Mesenchymal stem cell (in vitro differentiated cells and primary cell): ENCODE results near the gene PLA2G2A.

Source experiments
- DNase-seq: peaks from one replicate; pipeline ENCODE4 v3.0.0-alpha.2; 2013
- H2AFZ ChIP-seq: one replicate; pipeline ENCODE4 v1.6.1; 2013; ENCODE audit warnings: low read depth, mild to moderate bottlenecking, control low read depth, inconsistent platforms, low read length, moderate library complexity
- H2AK5ac ChIP-seq: 2 replicates; pipeline ENCODE4 v1.6.1; 2013; ENCODE audit warnings: low read length, moderate library complexity, mild to moderate bottlenecking, inconsistent platforms; ENCODE audit not compliant: severe bottlenecking
- H2BK120ac ChIP-seq: one replicate; pipeline ENCODE4 v1.6.1; 2013; ENCODE audit warnings: low read depth, mild to moderate bottlenecking, inconsistent platforms, low read length, moderate library complexity
- H2BK12ac ChIP-seq, 2 experiments: one replicate each; pipeline ENCODE4 v1.6.1; 2013; ENCODE audit warnings: inconsistent platforms in 2 of 2, low read length in 2 of 2, mild to moderate bottlenecking in 2 of 2, moderate library complexity in 2 of 2, control low read depth in 1 of 2
- H2BK15ac ChIP-seq: one replicate; pipeline ENCODE4 v1.6.1; 2013; ENCODE audit warnings: mild to moderate bottlenecking, low read depth, inconsistent platforms; ENCODE audit not compliant: poor library complexity, severe bottlenecking
- H2BK5ac ChIP-seq: 2 replicates; pipeline ENCODE4 v1.6.1; 2013; ENCODE audit warnings: low read depth, mild to moderate bottlenecking, low read length, control low read depth, inconsistent platforms; ENCODE audit not compliant: poor library complexity, severe bottlenecking
- H3K14ac ChIP-seq, 2 experiments: one replicate each; pipeline ENCODE4 v1.6.1; 2013; ENCODE audit warnings: inconsistent platforms in 2 of 2, low read length in 2 of 2, control low read depth in 1 of 2, mild to moderate bottlenecking in 1 of 2, moderate library complexity in 1 of 2
- H3K18ac ChIP-seq, 2 experiments: one replicate each; pipeline ENCODE4 v1.6.1; 2013; ENCODE audit warnings: inconsistent platforms in 2 of 2, low read length in 2 of 2, control low read depth in 1 of 2, low read depth in 1 of 2, mild to moderate bottlenecking in 1 of 2
- H3K23ac ChIP-seq, 2 experiments: one replicate each; pipeline ENCODE4 v1.6.1; 2013; ENCODE audit warnings: inconsistent platforms in 2 of 2, low read length in 2 of 2, mild to moderate bottlenecking in 2 of 2, moderate library complexity in 2 of 2, control low read depth in 1 of 2
- H3K27ac ChIP-seq: 2 replicates; pipeline ENCODE4 v1.5.1; 2013; ENCODE audit warnings: mild to moderate bottlenecking, moderate library complexity, low read length, control low read depth, inconsistent platforms; ENCODE audit not compliant: poor library complexity, severe bottlenecking
- H3K27me3 ChIP-seq, 2 experiments: 2 replicates each; pipeline versions ENCODE4 v1.6.1 to v1.7.0; 2013; ENCODE audit warnings: low read length in 2 of 2, mild to moderate bottlenecking in 2 of 2, moderate library complexity in 2 of 2, control low read depth in 1 of 2, inconsistent platforms in 1 of 2; ENCODE audit not compliant: control insufficient read depth in 1 of 2, insufficient read depth in 1 of 2
- H3K36me3 ChIP-seq, 2 experiments: 2 replicates each; pipeline versions ENCODE4 v1.6.1 to v1.7.0; 2013; ENCODE audit warnings: low read length in 2 of 2, control low read depth in 1 of 2, inconsistent platforms in 1 of 2, low read depth in 1 of 2, mild to moderate bottlenecking in 1 of 2; ENCODE audit not compliant: insufficient read depth in 2 of 2, control insufficient read depth in 1 of 2
- H3K4ac ChIP-seq, 2 experiments: one replicate each; pipeline ENCODE4 v1.6.1; 2013; ENCODE audit warnings: inconsistent platforms in 2 of 2, low read length in 2 of 2, mild to moderate bottlenecking in 2 of 2, moderate library complexity in 2 of 2, control low read depth in 1 of 2, low read depth in 1 of 2
- H3K4me1 ChIP-seq: 2 replicates; pipeline ENCODE4 v1.6.1; 2013; ENCODE audit warnings: low read depth, low read length, control low read depth; ENCODE audit not compliant: control insufficient read depth, insufficient read depth
- H3K4me2 ChIP-seq: 2 replicates; pipeline ENCODE4 v1.6.1; 2013; ENCODE audit warnings: low read length, mild to moderate bottlenecking, inconsistent platforms; ENCODE audit not compliant: poor library complexity, severe bottlenecking
- H3K4me3 ChIP-seq, 2 experiments: 2 replicates each; pipeline versions ENCODE4 v1.5.1 to v1.7.0; 2013; ENCODE audit warnings: low read length in 2 of 2, mild to moderate bottlenecking in 2 of 2, control low read depth in 1 of 2, low read depth in 1 of 2; ENCODE audit not compliant: insufficient read depth in 1 of 2
- H3K79me1 ChIP-seq: replicated peaks from 2 replicates; pipeline ENCODE4 v1.6.1; 2013; ENCODE audit warnings: mild to moderate bottlenecking, control low read depth, low read length, inconsistent platforms; ENCODE audit not compliant: poor library complexity, severe bottlenecking
- H3K9ac ChIP-seq: 2 replicates; pipeline ENCODE4 v1.7.0; 2013; ENCODE audit warnings: mild to moderate bottlenecking, low read length, moderate library complexity
- H3K9me3 ChIP-seq: 2 replicates; pipeline ENCODE4 v1.7.0; 2013; ENCODE audit warnings: mild to moderate bottlenecking, low read length; ENCODE audit not compliant: control insufficient read depth
- H4K8ac ChIP-seq: one replicate; pipeline ENCODE4 v1.6.1; 2013; ENCODE audit warnings: inconsistent platforms, mild to moderate bottlenecking, low read length, moderate library complexity
- H4K91ac ChIP-seq: one replicate; pipeline ENCODE4 v1.6.1; 2013; ENCODE audit warnings: mild to moderate bottlenecking, low read length, inconsistent platforms
- WGBS: methylation state at CpG from one replicate; pipeline ENCODE4 v1.1.7; 2013; ENCODE audit warnings: mixed read lengths; 5-methylcytosine and 5-hydroxymethylcytosine counted together

The PLA2G2A gene

GRCh38 chr1:19946971-19947370 is 32.4 kb downstream of the PLA2G2A start:
- no peak overlapping the region for H4K8ac ChIP-seq
- no peak overlapping the region for H3K18ac ChIP-seq
- no peak overlapping the region for H2AFZ ChIP-seq
- no peak overlapping the region for H2BK120ac ChIP-seq
- no peak overlapping the region for H2AK5ac ChIP-seq
- H4K91ac ChIP-seq, result no peak overlapping the region
- no peak overlapping the region for H3K4ac ChIP-seq
- no peak overlapping the region for H3K27ac ChIP-seq
- H3K79me1 ChIP-seq, result no peaks in the 10 kb centered on the region
- H3K4me1 ChIP-seq, result no peaks in the 10 kb centered on the region
- no peak overlapping the region for H3K4me3 ChIP-seq
- H3K23ac ChIP-seq, result no peak overlapping the region
- H2BK15ac ChIP-seq, result no peak overlapping the region
- H3K36me3 ChIP-seq, result no peaks in the 10 kb centered on the region
- WGBS, result 81% methylated on average over 1 of the region's 3 CpGs
- DNase-seq, result no peak
- no peak overlapping the region for H3K4me2 ChIP-seq
- H3K27me3 ChIP-seq, result peaks cover 0 to 15% of the 10 kb centered on the region in 2 experiments
- no peak overlapping the region for H3K9ac ChIP-seq
- H3K9me3 ChIP-seq, result no peaks in the 10 kb centered on the region
- H2BK5ac ChIP-seq, result no peak overlapping the region
- no peak overlapping the region for H3K14ac ChIP-seq
- H2BK12ac ChIP-seq, result no peak overlapping the region

- no peak overlapping the region for H2BK120ac ChIP-seq
- H2BK12ac ChIP-seq, result no peak overlapping the region
- H3K27ac ChIP-seq, result no peak overlapping the region
- no peak overlapping the region for H3K4me2 ChIP-seq
- H4K8ac ChIP-seq, result no peak overlapping the region
- no peak overlapping the region for H2BK15ac ChIP-seq
- DNase-seq, result no peak
- H3K4me3 ChIP-seq, result no peak overlapping the region
- H3K36me3 ChIP-seq, result no peaks in the 10 kb centered on the region
- H2AK5ac ChIP-seq, result no peak overlapping the region
- no peak overlapping the region for H3K4ac ChIP-seq
- H2BK5ac ChIP-seq, result no peak overlapping the region
- H4K91ac ChIP-seq, result no peak overlapping the region
- H3K14ac ChIP-seq, result no peak overlapping the region
- no peak overlapping the region for H3K9ac ChIP-seq
- H3K18ac ChIP-seq, result no peak overlapping the region
- no peak overlapping the region for H3K23ac ChIP-seq
- no peaks in the 10 kb centered on the region for H3K4me1 ChIP-seq
- H3K9me3 ChIP-seq, result no peaks in the 10 kb centered on the region
- no peaks in the 10 kb centered on the region for H3K79me1 ChIP-seq
- no peak overlapping the region for H2AFZ ChIP-seq
- peaks cover 0 to 15% of the 10 kb centered on the region in 2 experiments for H3K27me3 ChIP-seq
- 73% methylated on average over 5 of the region's 6 CpGs for WGBS
Measured at GRCh38 chr1:19946331-19946751, 33.1 kb downstream of the PLA2G2A start.

- Histone ChIP-seq H3K9ac (no peak overlapping the region), H4K91ac (no peak overlapping the region), H2AK5ac (no peak overlapping the region), H3K23ac (no peak overlapping the region), H3K4me2 (no peak overlapping the region), H4K8ac (no peak overlapping the region), H3K4me3 (no peak overlapping the region), H2BK5ac (no peak overlapping the region), H3K27ac (no peak overlapping the region), H3K79me1 (no peaks in the 10 kb centered on the region), H3K14ac (no peak overlapping the region), H3K36me3 (no peaks in the 10 kb centered on the region), H3K4me1 (no peaks in the 10 kb centered on the region), H3K18ac (no peak overlapping the region), H2BK12ac (no peak overlapping the region), H2BK120ac (no peak overlapping the region), H2BK15ac (no peak overlapping the region), H2AFZ (no peak overlapping the region), H3K27me3 (peaks cover 0 to 15% of the 10 kb centered on the region in 2 experiments), H3K9me3 (no peaks in the 10 kb centered on the region), H3K4ac (no peak overlapping the region)
- no peak for DNase-seq
- 31% methylated on average over 1 of the region's 2 CpGs for WGBS
Measured at GRCh38 chr1:19945914-19946313, 33.5 kb downstream of the PLA2G2A start.

GRCh38 chr1:19942657-19943056 is 36.8 kb downstream of the PLA2G2A start:
- no peak overlapping the region for H2BK15ac ChIP-seq
- no peaks in the 10 kb centered on the region for H3K9me3 ChIP-seq
- no peak overlapping the region for H2AK5ac ChIP-seq
- no peak overlapping the region for H2BK120ac ChIP-seq
- H3K4me2 ChIP-seq, result no peak overlapping the region
- no peaks in the 10 kb centered on the region for H3K4me1 ChIP-seq
- no CpG with 5 or more reads among the region's 2 CpGs for WGBS
- no peak overlapping the region for H3K27ac ChIP-seq
- no peak overlapping the region for H3K23ac ChIP-seq
- H3K14ac ChIP-seq, result no peak overlapping the region
- H2AFZ ChIP-seq, result no peak overlapping the region
- H3K79me1 ChIP-seq, result no peaks in the 10 kb centered on the region
- DNase-seq, result no peak
- no peak overlapping the region for H4K8ac ChIP-seq
- no peak overlapping the region for H3K9ac ChIP-seq
- no peak overlapping the region for H3K18ac ChIP-seq
- no peak overlapping the region for H2BK12ac ChIP-seq
- H3K4ac ChIP-seq, result no peak overlapping the region
- H3K4me3 ChIP-seq, result no peak overlapping the region
- no peaks in the 10 kb centered on the region for H3K36me3 ChIP-seq
- H4K91ac ChIP-seq, result no peak overlapping the region
- peaks cover 0 to 15% of the 10 kb centered on the region in 2 experiments for H3K27me3 ChIP-seq
- H2BK5ac ChIP-seq, result no peak overlapping the region
